Myocyte (in vitro differentiated cells): ENCODE data around the gene ARMH4. TPM values are rescaled to one million over a fixed set of nuclear protein-coding genes. Genes with fewer than 3 reads are reported as not detected.

Source experiments
- DNase-seq: peaks from one replicate; pipeline ENCODE4 v3.0.0-alpha.2; 2012; ENCODE audit warnings: low read depth
- polyA plus RNA-seq: library from polyadenylated mRNA; unstranded; fragments of >200 nt; gene quantifications from one replicate; pipeline ENCODE4 v1.2.1, GENCODE V29; 2012; ENCODE audit warnings: missing spikeins
- total RNA-seq: library from RNA; depleted of rRNA; stranded (reverse); fragments of >200 nt; gene quantifications from 2 replicates; pipeline ENCODE4 v1.2.3, GENCODE V29; 2014

Gene ARMH4, protein sequence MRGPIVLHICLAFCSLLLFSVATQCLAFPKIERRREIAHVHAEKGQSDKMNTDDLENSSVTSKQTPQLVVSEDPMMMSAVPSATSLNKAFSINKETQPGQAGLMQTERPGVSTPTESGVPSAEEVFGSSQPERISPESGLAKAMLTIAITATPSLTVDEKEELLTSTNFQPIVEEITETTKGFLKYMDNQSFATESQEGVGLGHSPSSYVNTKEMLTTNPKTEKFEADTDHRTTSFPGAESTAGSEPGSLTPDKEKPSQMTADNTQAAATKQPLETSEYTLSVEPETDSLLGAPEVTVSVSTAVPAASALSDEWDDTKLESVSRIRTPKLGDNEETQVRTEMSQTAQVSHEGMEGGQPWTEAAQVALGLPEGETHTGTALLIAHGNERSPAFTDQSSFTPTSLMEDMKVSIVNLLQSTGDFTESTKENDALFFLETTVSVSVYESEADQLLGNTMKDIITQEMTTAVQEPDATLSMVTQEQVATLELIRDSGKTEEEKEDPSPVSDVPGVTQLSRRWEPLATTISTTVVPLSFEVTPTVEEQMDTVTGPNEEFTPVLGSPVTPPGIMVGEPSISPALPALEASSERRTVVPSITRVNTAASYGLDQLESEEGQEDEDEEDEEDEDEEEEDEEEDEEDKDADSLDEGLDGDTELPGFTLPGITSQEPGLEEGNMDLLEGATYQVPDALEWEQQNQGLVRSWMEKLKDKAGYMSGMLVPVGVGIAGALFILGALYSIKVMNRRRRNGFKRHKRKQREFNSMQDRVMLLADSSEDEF
- 1.1 and 1.4 TPM in 2 replicates for total RNA-seq
- 3.4 TPM for polyA plus RNA-seq

DNA sequence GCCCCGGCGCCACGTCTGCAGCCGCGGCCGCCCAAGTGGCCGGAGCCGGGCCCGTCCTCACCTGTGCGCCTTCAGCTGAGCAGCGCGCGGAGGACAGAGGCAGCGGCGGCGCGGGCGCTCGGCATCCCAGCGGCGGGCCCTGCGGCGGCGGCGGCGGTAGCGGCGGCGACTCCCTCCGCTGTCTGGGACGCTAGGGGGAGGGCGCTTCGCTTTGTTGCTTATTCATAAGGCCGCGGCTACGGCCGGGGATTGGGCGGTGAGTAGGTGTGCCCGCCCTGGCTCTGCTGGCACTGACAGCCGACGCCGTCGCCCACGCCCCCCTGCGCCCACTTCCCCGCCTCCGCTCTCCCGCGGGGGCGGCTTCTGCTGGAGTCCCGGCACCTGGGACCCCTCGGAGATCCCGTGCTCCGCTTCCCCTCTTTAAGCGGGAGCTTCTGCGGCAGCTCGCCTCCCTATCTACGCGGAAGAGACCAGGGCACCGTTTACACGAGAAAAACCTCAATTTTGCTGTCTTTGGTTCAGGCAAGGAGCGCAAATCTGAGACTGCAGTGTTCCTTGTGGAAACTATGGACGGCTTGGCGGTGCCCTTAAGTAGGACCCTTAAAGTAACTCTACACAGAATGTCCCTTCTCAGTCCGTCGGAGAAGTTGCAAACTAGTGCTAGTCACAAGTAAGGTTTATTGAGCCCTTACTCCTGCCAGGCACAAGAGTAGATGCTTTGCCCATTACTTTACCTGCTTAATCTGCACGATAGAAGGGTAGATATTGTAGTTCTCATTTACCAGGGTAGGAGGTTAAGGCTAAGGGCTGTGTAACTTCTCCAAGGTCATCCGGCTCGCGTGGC is at the start of gene ARMH4:
Gene ARMH4 (minus strand): TSS at position 200 of the 844 bp plus-strand sequence. CDS start 12,855 bp downstream, outside the sequence.
- DNase-seq, result peak; percentile 80

DNA sequence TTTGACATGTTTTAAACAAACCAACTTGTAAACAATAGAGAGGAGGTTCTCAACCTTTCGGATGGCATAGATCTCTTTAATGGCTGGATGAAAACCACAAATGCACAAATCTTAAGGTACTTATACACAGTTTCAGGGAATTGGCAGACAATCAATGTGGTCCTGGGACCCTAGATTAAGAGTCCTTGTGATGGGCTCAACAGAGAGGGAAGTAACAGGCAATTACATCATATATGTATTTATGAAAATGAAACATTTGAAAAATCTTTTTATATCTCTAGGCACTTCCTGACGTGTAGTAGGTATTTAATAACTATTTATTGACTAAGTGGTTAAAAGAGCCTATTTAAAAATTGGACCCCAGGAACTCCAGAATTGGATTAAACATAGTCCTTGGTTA is 48.8 kb upstream of the ARMH4 start:
- no peak for DNase-seq

DNA sequence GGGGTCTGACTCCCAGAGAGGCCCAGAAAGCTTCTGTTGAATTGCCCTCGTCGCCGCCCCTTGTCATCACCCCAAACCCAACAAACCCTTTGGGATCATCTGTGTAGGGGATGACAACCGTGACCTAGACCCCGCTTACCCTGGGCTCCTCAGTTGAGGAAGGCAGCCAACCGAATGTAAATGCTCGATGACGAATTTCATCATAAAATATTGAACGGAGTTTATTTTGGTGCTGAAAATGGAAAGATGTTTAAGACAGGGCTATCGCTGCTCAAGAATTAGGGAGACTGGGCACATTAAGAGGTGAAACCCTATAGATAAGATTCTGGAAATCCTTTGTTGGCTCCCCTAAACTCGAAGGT is 48.4 kb upstream of the ARMH4 start:
- DNase-seq, result no peak

DNA sequence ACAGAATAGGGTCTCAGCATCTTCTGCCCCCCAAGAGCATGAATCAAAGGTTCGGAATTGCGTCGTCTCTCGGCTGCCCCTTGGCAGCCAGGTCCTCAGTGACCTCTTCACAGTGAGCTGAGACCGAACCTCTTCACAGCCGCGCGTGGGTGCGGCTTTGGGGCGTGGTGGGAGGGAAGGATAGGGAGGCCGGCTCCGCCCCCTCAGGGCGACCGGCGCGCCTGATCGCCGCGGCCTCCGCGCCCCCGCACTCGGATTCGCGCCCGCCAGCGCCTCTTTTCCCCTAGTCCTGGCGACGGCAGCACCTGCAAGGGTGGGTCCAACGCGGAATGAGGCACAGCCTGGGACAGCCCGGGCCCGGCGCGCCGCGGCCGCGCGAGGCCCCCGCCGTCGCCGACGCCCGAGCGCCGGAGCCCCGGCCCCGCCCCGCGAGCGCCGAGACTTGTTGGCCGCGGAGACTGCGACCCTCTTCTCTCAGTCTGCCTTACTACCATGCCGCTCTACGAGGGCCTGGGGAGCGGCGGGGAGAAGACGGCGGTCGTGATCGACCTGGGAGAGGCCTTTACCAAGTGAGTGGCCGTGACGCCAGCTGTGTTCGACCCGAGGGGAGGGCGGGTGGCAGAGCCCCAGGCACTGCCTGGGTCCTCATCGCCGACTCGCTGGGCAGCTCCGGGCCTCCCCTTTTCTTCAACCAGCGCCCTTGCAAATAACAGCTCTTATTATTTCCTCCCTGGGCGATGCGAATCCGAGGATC is 47.9 kb upstream of the ARMH4 start, which contains the start of gene ACTR10:
Gene ACTR10 (plus strand): TSS at position 424 of the 754 bp plus-strand sequence. CDS start 69 bp downstream, at position 493.
- peak; percentile 91 for DNase-seq

DNA sequence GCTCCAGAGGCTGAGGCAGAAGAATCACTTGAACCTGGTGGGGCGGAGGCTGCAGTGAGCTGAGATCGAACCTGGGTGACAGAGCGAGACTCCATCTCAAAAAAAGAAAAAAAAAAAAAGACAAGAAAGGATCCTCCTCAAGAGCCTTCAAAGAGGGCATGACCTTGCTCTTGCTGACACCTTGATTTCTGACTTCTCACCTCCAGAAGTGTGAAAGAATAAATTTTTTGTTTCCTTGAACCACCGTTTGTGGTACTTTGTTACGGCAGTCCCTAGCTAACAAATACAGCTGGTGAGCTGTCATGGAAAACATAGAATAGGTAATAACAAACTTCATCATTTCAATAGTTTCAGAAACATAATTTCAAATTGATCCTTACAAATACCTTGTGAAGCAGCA is 46.1 kb upstream of the ARMH4 start:
- no peak for DNase-seq

DNA sequence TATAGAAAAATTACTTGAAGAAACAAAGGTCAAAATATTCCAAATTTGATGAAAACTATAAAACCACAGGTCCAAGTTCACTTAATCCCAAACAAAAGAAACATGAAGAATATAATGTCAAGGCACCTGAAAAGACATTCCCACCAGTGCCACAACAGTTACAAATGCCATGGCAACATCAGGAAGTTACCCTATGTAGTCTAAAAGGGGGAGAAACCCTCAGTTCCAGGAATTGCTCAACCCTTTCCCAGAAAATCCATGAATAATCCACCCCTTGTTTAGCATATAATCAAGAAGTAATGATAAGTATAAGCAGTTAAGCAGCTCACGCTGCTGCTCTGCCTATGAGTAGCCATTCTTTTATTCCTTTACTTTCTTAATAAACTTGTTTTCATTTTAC is 44.2 kb upstream of the ARMH4 start:
- DNase-seq, result no peak

DNA sequence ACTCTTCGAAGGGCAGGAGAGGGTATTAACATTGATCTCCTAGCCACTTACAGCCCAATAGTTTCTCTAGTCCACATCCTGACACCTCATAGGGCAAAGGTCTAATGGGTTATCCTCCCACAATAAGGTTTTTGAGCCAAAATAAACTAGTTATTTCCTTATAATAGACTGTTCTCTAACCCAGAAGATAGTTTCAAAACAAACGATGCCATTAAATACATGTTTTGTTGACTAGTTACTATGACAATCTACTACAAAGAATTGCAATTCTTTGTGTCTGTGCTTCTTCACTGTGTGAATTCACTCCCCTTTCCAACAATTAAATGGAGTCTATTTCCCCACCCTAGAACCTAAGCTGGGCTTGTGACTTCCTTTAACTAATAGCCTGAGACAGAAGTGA is 41.5 kb upstream of the ARMH4 start:
- no peak for DNase-seq

DNA sequence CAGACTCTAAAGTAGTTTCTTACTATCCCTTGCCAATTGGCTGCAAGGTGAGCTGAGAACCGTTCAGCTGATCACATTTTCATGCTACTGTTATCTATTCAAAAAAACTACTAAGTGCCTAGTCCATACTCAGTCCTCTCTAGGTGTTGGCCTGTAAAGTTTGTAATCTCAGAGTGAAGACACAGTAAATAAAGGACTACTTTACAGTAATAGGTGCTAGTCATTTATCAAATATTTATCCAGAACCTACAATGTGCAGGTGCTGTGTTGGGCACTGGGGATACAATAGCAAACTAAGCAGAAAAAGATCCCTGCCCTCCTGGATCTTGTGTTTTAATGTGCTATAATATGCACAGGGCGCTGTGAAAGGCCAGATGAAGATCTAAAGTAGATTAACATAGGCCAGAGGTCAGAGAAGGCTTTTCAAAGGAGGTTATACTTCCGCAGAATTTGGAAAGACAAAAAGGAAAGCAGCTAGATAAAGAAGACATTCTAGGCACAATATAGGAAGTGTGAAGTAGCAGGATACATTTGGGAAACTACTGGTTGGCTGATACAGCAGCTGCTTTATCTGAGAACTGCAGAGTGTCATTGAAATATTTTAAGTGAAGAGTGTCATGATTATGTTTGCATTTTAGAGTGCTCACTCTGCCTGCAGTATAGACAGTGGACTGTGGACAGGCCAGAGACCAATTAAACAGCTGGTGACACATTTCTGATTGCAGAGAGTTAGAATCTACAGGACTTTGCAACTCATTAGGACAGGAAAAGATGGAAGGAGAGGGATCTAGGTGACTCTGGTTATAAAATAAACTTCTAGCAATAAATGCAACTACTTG is 40.0 kb upstream of the ARMH4 start:
- DNase-seq, result no peak

DNA sequence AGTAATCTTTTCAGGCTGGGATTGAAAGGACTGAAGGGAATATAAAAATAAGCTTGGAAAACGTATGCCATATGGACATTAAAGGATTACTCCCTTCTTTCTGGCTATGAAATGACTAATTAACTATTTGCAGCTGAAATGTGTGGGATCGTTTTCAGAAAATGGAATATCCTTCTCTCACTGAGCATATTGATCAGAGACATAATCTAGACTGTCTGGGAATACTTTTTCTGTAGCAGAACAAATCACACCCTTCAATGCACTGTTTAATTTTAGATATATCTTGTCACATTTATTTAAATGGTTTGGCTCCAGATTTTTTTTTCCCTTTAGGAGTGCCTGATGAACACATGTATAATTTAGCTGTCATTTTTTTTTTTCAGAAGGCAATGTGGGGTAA is 37.2 kb upstream of the ARMH4 start:
- no peak for DNase-seq

DNA sequence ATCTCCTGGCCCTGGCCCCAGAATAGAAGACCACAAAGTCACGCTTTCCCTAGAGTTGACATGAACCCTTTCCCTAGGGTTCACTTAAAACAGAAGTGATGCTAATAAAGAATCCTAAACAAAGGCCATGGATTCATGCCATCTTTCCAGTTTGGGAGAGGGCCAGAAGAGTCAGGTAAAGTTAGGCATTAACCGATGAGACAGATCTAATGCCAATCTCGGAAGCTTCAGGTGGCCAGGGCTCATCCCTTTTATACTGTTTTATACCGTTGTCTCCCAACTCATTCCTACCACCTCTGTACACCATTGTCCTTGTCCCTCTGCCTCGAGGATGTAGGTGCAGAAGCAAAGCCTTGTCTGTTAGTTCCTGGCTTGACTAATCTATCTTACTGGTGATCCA is 25.1 kb upstream of the ARMH4 start:
- no peak for DNase-seq

DNA sequence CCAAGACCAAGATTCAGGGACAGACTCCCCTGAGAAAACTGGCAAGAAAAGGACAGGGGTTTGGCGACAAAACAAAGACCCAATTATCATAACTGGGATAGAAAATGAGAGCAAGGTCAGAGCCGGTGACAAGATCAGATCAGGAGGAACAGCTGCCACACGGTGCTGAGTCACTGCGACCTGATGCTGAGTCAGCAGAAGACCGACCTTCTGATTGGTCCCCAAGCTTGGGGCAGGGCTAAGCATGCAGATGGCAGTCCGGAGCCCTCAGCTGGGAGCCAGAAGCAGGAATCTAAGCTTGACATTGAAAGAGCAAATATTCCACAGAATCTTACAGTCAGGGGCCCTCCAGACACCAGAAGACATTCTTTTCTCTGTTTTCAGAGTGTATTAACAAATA is 19.1 kb upstream of the ARMH4 start:
- DNase-seq, result peak; percentile 88

DNA sequence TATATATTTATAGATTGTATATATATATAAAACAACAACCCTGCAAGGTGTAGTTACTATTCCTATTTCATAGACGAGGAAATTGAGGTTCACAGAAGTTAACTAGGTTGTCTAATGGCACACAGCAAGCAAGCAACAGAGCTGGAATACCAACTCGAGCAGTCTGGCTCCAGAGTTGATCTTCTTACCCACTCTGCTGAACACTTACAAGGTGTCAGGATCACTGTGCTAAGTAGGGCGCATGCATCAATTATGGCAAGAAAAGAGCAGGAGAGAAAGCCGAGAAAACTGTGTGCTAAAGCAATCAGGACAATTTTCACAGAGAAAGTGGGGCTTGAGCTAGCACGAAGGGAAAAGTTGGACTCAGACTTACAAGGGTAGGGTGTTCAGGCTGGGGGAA is 15.9 kb upstream of the ARMH4 start:
- DNase-seq, result no peak

DNA sequence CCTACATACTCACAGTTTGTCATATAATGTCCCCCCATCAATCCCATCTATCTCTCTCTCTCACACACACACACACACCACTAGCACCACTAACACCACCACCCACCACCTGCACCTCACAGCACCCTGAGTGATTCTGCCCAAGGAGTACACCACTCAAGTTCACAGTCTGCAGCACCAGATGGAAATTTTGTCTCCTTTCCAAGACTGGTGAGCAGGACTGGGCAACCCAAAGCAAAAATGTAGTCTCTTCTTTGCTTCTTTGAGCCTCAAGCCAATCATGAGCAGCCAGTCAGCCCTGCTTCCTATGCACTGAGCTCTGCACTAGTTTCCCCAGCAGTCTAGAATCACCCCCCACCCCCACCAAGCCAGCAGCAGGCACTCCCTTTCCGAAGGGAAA is 15.0 kb upstream of the ARMH4 start:
- DNase-seq, result no peak

DNA sequence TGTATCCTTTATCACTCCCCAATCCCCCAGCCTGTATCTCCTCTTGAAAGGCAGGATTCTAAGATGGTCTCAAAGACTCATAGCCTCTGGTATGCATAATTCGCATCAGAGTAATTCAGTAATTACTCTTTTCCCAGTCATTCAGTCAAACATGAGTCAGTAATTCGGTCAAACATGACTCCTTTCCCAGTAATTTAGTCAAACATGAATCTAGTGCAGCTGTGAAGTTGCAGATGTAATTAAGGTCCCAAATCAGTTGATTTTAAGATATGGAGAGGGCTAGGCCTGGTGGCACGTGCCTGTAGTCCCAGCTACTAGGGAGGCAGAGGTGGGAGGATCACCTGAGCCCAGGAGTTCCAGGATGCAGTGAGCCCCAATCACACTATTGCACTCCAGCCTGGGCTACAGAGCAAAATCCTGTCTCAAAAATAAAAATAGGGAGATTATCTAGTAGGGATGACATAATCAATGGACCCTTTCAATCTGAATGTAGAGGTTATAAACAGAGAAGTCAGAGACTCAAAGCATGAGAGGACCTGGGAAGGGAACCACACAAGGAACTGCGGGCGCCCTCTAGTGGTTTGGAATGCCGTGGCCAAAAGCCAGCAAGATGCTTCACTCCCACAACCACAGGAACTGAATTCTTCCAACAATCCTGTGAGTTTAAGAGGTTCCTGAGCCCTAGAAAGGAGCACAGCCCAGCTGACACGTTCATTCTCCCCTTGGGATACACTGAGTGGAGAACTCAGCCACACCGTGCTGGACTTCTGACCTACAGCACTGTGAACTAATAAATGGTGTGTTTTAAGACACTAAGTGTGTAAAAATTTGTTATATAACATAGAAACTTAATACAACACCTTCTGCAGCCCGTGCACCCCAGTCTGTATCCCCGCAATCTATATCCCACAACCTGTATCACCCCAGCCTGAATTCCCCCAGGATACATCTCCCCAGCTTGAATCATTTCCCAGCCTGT is 14.3 kb upstream of the ARMH4 start:
- peak; percentile 84 for DNase-seq

DNA sequence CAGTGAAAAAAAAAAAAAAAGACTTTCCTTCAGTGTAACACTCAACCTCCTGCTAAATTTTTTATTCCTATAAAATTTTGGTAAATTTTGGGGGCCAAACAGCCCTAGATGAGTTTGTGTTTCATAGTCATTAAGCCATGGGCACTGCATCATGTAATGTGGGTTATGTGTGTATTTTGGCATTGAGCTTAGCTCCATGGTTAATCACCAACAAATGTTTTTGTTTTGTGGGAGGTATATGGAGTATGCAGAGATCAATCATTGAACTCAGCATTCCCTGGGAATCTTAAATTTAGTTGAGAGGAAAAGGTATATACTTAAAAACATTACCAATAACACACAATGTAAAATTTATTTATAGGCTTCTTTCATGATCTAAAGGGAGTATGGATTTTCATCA is 8.5 kb upstream of the ARMH4 start:
- no peak for DNase-seq

DNA sequence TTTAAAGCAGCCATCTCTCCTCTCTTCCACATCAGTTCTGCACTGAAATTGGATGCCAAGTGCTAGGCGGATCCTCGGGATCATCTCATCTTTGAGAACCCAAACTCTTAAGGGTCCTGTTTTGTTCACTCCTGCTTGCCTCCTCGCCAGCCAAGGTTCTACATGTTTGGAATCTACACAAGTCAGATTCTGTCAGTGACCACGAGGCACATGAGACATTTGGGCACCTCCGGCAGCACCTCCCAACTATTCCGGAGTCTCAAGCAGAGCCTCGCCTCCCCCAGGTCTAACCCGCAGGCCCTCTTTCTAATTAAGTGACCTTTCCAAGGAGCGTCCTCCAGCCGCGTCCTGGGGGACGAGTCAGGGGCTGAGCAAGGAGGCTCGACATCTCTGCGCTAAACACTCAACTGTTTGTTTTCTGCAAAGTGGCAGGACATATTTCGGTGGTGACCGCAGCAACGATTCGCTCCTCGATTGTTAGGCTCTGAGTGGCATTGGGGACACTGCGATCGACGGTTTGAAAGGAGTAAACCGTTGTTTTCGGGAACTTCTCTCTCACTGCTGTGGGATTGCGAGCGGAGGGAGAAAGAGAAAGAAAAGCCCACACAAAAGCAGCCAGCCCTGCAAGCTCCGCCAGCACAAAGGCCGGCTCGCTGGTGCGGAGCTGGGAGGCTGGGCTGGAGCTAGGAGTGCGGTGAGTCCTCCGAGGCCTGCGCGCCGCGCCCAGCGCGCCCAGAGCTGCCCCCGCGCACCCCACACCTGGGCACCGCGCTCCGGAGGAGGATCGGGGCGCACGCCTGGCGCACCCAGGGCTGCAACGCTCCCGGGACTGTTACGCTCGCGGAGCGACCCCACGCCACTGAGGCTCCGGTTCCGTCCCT is 640 bp downstream of the ARMH4 start:
- DNase-seq, result peak; percentile 26

DNA sequence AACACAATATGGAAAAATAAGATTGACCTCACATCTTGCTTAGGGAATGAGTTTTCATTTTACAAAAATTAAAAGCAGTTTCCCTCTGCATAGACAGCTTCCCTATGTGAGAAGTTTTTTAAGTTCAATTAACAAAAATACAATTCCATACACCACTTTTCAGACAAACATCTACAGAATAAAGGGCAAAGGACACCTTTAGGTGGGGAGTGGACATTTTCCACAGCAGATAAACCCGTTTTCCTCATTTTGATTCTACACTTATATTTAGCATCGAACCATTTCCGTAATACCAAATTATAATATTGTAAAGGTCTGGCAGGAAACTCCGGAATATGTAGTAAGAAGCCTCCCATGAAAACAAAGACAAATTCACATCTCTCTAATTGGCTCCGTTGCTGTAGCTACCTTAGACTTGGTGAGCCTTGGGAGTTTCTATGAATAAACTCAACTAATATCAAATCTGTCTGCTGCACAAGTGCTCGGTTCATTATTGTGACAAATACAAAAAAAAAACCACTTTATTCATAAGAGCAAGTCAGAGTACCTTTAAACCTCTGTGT is 1.7 kb downstream of the ARMH4 start:
- no peak for DNase-seq
